Measurements from ENCODE around the gene SH3GLB2. TPM values are rescaled to one million over a fixed set of nuclear protein-coding genes. Genes with fewer than 3 reads are reported as not detected.

SH3GLB2 gene
- total and polyA plus RNA-seq, 2 experiments from 2014 or later, result 182 to 203 TPM

GRCh38 chr9:129042016-129042415 is 13.9 kb upstream of the SH3GLB2 start:
- no peaks in the 10 kb centered on the region for H3K27me3 ChIP-seq
- TF ChIP-seq CTCF (IDR thresholded peaks at IDR 0.05; ENCODE audit: low read depth, low read length), result no peak
- H3K4me1 ChIP-seq (ENCODE audit: low read depth), result peaks cover 4% of the 10 kb centered on the region
- H3K27ac ChIP-seq, result no peak overlapping the region
- no peak for DNase-seq (ENCODE audit: low read depth in 1 of 2, low spot score in 1 of 2)
- no peak overlapping the region for H3K4me3 ChIP-seq
- peaks cover 18% of the 10 kb centered on the region for H3K36me3 ChIP-seq
- no peaks in the 10 kb centered on the region for H3K9me3 ChIP-seq (ENCODE audit: low read depth)

GRCh38 chr9:129040113-129040643 is 12.0 kb upstream of the SH3GLB2 start:
- no peaks in the 10 kb centered on the region for H3K27me3 ChIP-seq
- H3K27ac ChIP-seq, result no peak overlapping the region
- no peak overlapping the region for H3K4me3 ChIP-seq
- peaks cover 14% of the 10 kb centered on the region for H3K36me3 ChIP-seq
- no peaks in the 10 kb centered on the region for H3K9me3 ChIP-seq (ENCODE audit: low read depth)
- DNase-seq (ENCODE audit: low read depth in 1 of 2, low spot score in 1 of 2), result no peak
- peaks cover 8% of the 10 kb centered on the region for H3K4me1 ChIP-seq (ENCODE audit: low read depth)
- TF ChIP-seq CTCF (IDR thresholded peaks at IDR 0.05; ENCODE audit: low read depth, low read length), result no peak

- no peaks in the 10 kb centered on the region for H3K27me3 ChIP-seq
- DNase-seq (ENCODE audit: low read depth in 1 of 2, low spot score in 1 of 2), result peak in 1 of 2 donors; percentile 35
- H3K9me3 ChIP-seq (ENCODE audit: low read depth), result no peaks in the 10 kb centered on the region
- no peak overlapping the region for H3K27ac ChIP-seq
- H3K36me3 ChIP-seq, result peaks cover 11% of the 10 kb centered on the region
- no peak overlapping the region for H3K4me3 ChIP-seq
- no peak for TF ChIP-seq CTCF (IDR thresholded peaks at IDR 0.05; ENCODE audit: low read depth, low read length)
- peaks cover 8% of the 10 kb centered on the region for H3K4me1 ChIP-seq (ENCODE audit: low read depth)
Measured at GRCh38 chr9:129038109-129038852, 10.2 kb upstream of the SH3GLB2 start.

- H3K27ac ChIP-seq, result no peak overlapping the region
- H3K4me1 ChIP-seq (ENCODE audit: low read depth), result peaks cover 8% of the 10 kb centered on the region
- H3K9me3 ChIP-seq (ENCODE audit: low read depth), result no peaks in the 10 kb centered on the region
- no peaks in the 10 kb centered on the region for H3K27me3 ChIP-seq
- DNase-seq (ENCODE audit: low read depth in 1 of 2, low spot score in 1 of 2), result peak in 1 of 2 donors; percentile 41
- TF ChIP-seq CTCF (IDR thresholded peaks at IDR 0.05; ENCODE audit: low read depth, low read length), result no peak
- H3K36me3 ChIP-seq, result peaks cover 11% of the 10 kb centered on the region
- peak overlapping the region; percentile 88 for H3K4me3 ChIP-seq
Measured at GRCh38 chr9:129037767-129038098, 9.6 kb upstream of the SH3GLB2 start.

- TF ChIP-seq CTCF (IDR thresholded peaks at IDR 0.05; ENCODE audit: low read depth, low read length), result no peak
- Histone ChIP-seq H3K36me3 (peaks cover 5% of the 10 kb centered on the region), H3K4me3 (peak overlapping the region; percentile 88), H3K27ac (peak overlapping the region; percentile 15), H3K4me1 (ENCODE audit: low read depth) (peaks cover 8% of the 10 kb centered on the region), H3K27me3 (no peaks in the 10 kb centered on the region), H3K9me3 (ENCODE audit: low read depth) (no peaks in the 10 kb centered on the region)
- DNase-seq (ENCODE audit: low read depth in 1 of 2, low spot score in 1 of 2), result no peak
Measured at GRCh38 chr9:129036923-129037766, 9.0 kb upstream of the SH3GLB2 start.

Measured in cardiac muscle cell (in vitro differentiated cells and primary cell).